ENCODE measurements around the gene FGF1. TPM values are rescaled to one million over a fixed set of nuclear protein-coding genes. Genes with fewer than 3 reads are reported as not detected.
A peak's percentile ranks its signal among the peaks of the same experiment; 100 is the strongest.

The FGF1 gene
- total and polyA plus RNA-seq, 12 donors = 0.42 to 2.5 (median 0.90) TPM

GRCh38 chr5:142548739-142549275 is 137.1 kb downstream of the FGF1 start:
- no peaks in the 10 kb centered on the region for H3K36me3 ChIP-seq (replicated peaks in 1 of 2)
- peak overlapping the region in 2 of 5 donors; percentile 28 to 33 for H3K27ac ChIP-seq
- H3K9me3 ChIP-seq (replicated peaks in 1 of 3) = no peaks in the 10 kb centered on the region
- intact Hi-C loops (cut with DNase I) = loop anchor here (5.0 to 10.0 kb wide), 3 partner anchors 224 to 397 kb away; partner anchors contain the start of gene SPRY4 (in 2 of the 2)
- WGBS, 4 donors = 7 to 20% (median 14%) methylated on average over 4 to 5 of the region's 5 CpGs
- H3K4me1 ChIP-seq (replicated peaks in 1 of 2) = peaks cover 5 to 9% of the 10 kb centered on the region in 2 donors
- H3K4me3 ChIP-seq = no peak overlapping the region
- H3K27me3 ChIP-seq = no peaks in the 10 kb centered on the region
- peak; percentile 66 to 91 (median 79) for DNase-seq
- TF ChIP-seq CTCF (IDR thresholded peaks at IDR 0.05) (peak; percentile 70 to 98 (median 85)), POLR2A (IDR thresholded peaks at IDR 0.05) (no peak)

GRCh38 chr5:142547445-142548380 is 138.2 kb downstream of the FGF1 start:
- Histone ChIP-seq H3K36me3 (replicated peaks in 1 of 2) (no peaks in the 10 kb centered on the region), H3K4me1 (replicated peaks in 1 of 2) (peaks cover 5 to 9% of the 10 kb centered on the region in 2 donors), H3K27me3 (no peaks in the 10 kb centered on the region), H3K9me3 (replicated peaks in 1 of 3) (no peaks in the 10 kb centered on the region), H3K27ac (peak overlapping the region in 1 of 5 donors; percentile 28), H3K4me3 (no peak overlapping the region)
- intact Hi-C loops (cut with DNase I) = loop anchor here (5.0 to 10.0 kb wide), 3 partner anchors 223 to 395 kb away; partner anchors contain the start of gene SPRY4 (in 2 of the 2)
- DNase-seq = peak in 1 of 7 donors; percentile 67
- WGBS, 4 donors = 71 to 77% (median 71%) methylated on average over 9 of the region's 9 CpGs
- TF ChIP-seq POLR2A (IDR thresholded peaks at IDR 0.05) = no peak
- TF ChIP-seq CTCF (IDR thresholded peaks at IDR 0.05) = no peak

GRCh38 chr5:142545650-142546322 is 140.1 kb downstream of the FGF1 start:
- H3K4me1 ChIP-seq (replicated peaks in 1 of 2) = peaks cover 5 to 9% of the 10 kb centered on the region in 2 donors
- H3K27me3 ChIP-seq = no peaks in the 10 kb centered on the region
- H3K4me3 ChIP-seq = no peak overlapping the region
- H3K27ac ChIP-seq = peak overlapping the region in 2 of 5 donors; percentile 1 to 50
- no peaks in the 10 kb centered on the region for H3K9me3 ChIP-seq (replicated peaks in 1 of 3)
- no peak for DNase-seq
- 57 to 68% (median 62%) methylated on average over 3 of the region's 3 CpGs for WGBS, 4 donors
- intact Hi-C loops (cut with DNase I) = loop anchor here (5.0 to 10.0 kb wide), 3 partner anchors 221 to 393 kb away; partner anchors contain the start of gene SPRY4 (in 2 of the 2)
- TF ChIP-seq CTCF (IDR thresholded peaks at IDR 0.05) (no peak), POLR2A (IDR thresholded peaks at IDR 0.05) (no peak)
- no peaks in the 10 kb centered on the region for H3K36me3 ChIP-seq (replicated peaks in 1 of 2)
